Glomerular endothelial cell (primary cell): ENCODE data around the gene TNP2. TPM values are rescaled to one million over a fixed set of nuclear protein-coding genes. Genes with fewer than 3 reads are reported as not detected.

ENCODE experiments used
- DNase-seq: peaks from one replicate; pipeline ENCODE4 v3.0.0-alpha.2; 2011; ENCODE audit warnings: low read depth, low spot score; ENCODE audit errors: extremely low read depth
- total RNA-seq: library from RNA; depleted of rRNA; stranded (reverse); fragments of >200 nt; gene quantifications from 2 replicates; pipeline ENCODE4 v1.2.3, GENCODE V29; 2015

The TNP2 gene
- total RNA-seq, 1 donor from 2014 or later = not detected

DNA sequence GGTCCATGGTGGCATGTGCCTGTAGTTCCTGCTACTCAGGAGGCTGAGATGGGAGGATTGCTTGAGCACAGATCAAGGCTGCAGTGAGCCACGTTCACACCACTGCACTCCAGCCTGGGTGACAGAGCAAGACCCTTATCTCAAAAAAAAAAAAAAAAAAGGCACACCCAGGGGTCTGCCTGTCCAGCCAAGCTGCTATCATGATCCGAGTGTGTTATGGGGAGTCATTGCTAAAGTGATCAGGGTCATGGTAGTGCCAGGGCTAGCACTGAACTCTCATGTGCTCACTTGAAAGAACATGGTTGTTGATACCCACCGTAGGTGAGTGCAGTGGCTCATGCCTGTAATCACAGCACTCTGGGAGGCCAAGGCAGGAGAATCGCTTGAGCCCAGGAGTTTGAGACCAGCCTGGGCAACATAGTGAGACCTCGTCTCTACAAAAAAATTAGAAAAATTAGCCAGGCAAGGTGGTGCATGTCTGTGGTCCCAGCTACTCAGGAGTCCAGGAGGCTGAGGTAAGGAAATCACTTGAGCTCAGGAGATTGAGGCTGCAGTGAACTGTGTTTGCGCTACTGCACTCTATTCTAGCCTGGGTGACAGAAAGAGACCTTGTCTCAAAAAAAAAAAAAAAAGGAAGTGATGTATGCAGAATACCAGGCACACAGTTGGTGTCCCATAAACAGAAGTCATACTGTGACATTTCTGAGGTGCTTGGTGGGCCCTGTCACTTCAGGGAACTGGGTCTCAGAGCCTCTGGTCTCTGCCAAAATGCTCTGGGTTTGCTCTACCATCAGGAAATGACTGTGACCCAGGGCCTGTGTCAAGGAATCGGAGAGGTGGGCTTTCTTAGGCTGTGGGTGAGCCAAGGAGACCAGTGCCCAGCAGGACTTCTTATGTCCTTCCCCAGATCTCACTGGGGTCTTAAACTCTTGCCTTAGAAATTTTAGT lies 9.8 kb upstream of the TNP2 start:
- DNase-seq = no peak

DNA sequence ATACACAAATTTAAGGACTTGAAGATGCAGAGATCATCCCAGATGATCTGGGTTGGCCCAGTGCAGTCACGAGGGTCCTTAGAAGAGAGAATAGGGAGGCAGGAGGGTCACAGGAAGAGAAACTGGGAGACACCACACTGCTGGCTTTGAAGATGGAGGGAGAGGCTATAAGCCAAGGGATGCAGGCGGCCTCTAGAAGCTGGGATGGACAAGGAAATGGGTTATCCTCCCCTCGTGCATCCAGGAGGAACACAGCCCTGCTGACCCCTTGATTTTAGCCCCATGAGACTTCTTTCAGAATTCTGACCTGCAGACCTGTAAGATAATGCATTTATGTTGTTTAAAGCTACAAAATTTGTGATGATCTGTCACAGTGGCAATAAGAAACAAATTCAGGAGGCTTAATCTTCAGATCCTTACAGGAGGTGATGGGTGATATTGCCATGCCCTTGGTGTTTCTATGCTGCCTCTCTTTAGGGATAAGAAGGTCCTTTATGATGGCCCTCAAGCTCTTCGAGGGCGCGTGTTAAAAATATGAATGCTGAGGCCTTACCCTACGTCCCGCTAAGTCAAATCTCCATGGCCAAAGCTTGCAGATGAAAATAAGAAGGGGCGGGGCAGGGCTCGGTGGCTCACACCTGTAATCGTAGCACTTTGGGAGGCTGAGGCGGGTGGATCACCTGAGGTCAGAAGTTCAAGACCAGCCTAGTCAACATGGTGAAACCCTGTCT lies 8.6 kb upstream of the TNP2 start:
- DNase-seq = no peak

- no peak for DNase-seq
These were observed 7.9 kb upstream of the TNP2 start for GRCh38 chr16:11276896-11277593.

GRCh38 chr16:11276143-11276895 lies 7.2 kb upstream of the TNP2 start, which contains the start of gene PRM2:
Gene PRM2, minus strand, starts transcription at chr16:11276480. Its CDS starts 110 bp downstream, at chr16:11276370.
- DNase-seq = no peak

GRCh38 chr16:11274964-11275363 lies 5.8 kb upstream of the TNP2 start:
- DNase-seq = no peak

GRCh38 chr16:11273721-11274324 lies 4.7 kb upstream of the TNP2 start:
- DNase-seq = no peak

DNA sequence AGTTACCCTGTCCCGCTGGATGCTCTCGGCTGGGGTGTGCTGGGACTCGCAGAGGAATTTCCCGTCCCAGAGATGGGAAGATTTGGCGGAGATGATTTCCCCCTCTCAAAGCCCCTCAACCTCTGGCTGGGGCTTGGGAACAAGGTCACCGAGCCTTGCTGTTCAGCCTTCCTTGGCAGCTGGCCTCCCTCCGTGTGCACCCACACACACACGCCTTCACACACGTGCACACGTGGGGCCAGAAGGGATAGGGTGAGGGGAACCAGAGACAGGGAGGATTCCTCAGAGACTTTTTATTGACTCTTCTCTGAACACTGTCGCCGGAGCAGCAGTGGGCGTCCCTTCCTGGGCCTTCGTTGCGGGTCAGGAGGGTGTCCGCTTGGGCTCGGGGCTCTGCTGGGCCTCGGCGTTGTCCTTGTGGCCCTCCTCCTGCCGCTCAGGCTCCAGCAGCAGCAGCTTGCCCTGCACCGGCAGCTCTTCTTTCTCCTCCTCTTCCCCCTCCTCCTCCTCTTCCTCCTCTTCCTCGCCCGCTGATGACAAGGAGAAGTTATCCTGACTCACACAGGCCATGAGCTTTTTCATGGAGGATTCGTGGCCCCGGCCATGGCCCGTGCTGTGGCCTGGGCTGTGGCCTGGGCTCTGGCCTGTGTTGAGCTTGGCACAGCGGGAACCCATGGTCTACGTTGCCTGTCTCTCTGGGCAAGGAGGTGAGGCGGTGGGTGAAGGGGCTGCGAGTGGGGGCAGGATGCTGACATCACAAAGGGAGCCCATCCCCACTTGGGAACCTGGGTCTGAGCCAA lies 4.0 kb upstream of the TNP2 start, which contains the start of gene PRM3:
Gene PRM3, minus strand, starts transcription at position 709 of the 800 bp plus-strand sequence. Its CDS starts 34 bp downstream, at position 675.
- no peak for DNase-seq

GRCh38 chr16:11272484-11272883 lies 3.4 kb upstream of the TNP2 start:
- no peak for DNase-seq

DNA sequence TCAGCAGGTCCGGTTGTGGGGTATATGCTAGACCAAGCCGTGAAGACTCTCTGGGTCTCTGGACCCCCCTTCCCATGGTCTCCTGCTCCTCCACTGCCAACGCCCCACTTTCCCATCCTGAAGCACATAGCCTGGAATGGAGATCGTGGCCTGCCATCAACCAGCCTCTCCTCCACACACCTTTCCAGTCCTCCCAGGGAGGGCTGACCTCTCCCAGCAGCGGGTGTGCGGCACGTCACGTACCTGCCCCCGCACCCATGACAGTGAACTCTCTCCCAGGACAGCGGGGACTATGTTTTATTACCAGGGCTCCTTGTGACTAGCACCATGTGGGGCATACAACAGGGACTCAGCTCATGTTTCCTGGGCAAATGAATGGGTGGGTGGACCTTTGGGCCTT lies 2.5 kb upstream of the TNP2 start:
- DNase-seq = no peak

GRCh38 chr16:11270602-11271162 lies 1.6 kb upstream of the TNP2 start:
- DNase-seq = no peak

DNA sequence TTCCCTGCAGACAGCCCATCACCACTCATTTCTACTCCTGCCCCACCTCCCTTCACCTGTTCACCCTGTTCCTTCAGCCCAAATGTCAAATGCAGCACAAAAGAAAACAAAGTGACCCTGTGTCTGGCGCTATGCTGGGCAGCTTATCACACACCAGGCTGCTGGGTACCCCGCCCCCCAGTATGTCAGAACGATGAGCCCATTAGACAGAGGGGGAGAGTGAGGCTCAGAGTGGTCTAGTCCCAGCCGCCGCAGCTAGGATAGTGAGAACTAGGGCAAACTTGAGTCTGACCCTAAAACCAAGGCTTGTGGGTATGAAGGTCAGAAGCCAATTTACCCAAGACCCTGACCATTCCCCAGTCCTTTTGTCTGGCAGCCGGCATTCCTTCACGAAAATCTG lies 4.0 kb downstream of the TNP2 start:
- no peak for DNase-seq

- no peak for DNase-seq
These were observed 4.8 kb downstream of the TNP2 start for GRCh38 chr16:11264155-11264832.

GRCh38 chr16:11263737-11264136 lies 5.4 kb downstream of the TNP2 start:
- DNase-seq = no peak

DNA sequence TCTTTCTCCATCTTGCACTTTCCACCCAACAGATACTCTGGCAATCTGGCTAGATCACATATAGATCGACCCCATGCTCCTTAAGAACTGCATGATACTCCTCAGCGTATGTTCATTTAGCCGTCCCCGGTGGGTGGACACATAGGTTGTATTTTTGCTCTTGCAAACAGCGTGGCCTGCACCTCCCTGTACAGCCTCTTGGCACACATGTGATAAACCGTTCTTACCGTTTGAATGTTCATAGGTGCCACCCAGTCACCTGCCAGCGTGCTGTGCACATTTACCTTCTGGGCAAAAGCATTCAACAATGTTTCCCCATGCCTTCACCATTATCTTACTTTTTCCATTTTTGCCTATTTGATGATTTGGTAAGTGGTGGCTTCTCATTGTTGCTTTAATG lies 6.2 kb downstream of the TNP2 start:
- DNase-seq = no peak

DNA sequence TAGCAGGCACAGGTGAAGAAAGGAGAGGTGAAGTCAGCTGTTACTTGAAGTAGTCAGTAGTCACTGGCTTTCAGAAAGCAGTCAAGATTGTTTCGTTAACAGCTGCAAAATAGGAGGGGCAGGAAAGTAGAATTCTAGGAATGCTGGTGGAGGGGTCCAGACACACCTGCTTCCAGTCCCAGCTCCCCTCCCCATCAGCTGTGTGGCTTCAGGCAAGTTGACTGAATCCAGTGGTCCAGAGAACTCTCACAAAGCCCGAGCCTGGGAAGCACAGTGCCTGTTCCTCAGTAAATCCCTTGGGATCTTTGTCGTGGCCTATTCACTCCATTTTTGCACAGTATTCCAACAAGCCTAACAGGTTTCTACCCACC lies 8.5 kb downstream of the TNP2 start:
- DNase-seq = no peak

DNA sequence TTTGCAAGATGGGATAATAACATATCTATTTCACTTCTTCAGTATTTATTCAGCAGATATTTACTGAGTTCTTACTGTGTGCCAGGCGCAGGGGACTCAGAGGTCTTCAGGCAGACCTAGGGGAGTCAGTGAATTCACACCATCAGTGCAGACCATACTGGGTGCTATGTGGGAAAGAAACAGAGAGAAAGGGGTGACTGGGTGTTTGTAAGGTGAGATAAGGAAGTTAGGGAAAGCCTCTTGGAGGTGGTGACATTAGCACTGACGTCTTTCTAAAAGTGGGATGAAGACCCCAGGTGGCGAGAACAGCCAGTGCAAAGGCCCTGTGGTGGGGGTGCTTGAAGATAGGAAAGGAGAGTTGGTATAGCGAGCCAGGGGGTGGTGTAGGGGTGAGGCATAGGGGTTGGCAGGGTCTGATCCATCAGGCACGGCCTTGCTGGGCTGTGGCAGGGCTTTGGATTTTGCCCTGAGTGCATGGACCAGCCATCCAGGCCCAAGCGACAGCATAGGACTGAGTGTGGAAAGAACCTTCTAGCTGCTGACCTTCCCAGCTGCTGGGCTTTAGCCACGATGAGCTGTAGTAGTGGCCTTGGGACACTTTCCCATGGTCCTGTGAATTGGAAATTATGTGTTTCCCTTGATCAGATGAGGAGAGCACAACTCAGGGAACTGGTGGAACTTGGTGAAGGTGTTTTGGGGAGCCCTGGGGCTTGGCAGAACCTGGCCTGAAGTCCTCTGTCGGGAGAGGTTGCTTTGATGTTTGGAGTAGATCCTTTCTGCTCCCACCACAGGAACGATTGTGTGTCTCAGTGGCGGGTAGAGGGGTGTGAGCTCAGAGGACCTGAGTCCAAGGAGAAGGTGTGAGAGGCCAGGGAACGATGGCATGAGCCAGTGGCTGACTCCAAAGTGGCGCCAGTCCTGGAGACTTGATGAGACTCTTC lies 9.2 kb downstream of the TNP2 start:
- no peak for DNase-seq
